ENCODE measurements around the gene EDEM3.
"Not testable (repeated sequence)": the region's sequence is repeated elsewhere in the genome, so short reads cannot be mapped to it uniquely, and the experiment has no call there.

Gene EDEM3

DNA sequence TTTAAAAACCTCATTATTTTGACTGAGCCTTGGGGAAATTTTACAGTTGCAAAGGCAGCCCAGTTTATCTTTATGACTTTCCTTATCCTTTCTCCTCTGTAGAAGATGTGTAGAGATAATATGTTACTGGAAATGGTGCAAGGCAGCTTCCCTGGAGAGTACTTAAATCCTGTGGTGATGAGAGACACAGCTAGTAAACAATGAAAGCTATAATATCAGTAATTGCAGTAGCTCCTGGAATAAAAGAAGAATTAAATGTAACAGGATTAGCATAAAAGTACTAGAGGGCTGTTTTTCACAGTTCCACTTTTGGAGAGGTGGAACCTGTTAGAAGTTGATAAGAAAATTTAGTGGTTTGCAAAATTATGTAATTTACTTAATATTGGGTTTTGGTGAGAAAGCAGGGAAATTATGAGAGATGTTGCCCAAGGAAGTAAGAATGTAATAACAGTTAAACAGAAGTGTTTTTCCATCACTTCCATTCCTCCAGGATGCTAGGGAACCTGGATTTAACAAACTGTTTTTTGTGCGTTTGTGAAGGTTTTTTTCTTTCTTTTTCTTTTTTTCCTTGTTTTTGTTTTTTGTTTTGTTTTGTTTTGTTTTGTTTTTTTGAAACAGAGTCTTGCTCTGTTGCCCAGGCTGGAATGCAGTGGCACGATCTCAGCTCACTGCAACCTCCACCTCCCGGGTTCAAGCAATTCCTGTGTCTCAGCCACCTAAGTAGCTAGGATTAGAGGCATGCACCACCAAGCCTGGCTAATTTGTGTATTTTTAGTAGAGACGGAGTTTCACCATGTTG, 15.7 kb upstream of the EDEM3 start:
- DNase-seq (ENCODE audit: low spot score) = no peak

DNA sequence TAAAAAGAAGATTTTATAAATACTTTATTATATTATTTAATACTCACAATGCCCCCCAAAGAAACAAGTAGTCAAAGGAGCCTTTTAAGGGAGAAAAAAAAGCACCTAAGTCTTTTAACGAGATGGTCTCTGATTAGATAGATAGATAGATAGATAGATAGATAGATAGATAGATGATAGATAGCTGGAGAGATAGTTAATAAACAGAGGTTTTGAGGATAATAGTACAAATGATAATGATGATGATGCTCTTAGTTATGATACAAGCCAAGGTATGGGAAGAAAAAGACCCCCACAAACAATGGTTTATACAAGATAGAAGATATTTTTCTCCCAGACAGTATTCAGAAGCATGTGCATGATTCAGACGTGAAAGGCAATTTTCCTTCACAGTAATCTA, 14.6 kb upstream of the EDEM3 start:
- no peak for DNase-seq (ENCODE audit: low spot score)

DNA sequence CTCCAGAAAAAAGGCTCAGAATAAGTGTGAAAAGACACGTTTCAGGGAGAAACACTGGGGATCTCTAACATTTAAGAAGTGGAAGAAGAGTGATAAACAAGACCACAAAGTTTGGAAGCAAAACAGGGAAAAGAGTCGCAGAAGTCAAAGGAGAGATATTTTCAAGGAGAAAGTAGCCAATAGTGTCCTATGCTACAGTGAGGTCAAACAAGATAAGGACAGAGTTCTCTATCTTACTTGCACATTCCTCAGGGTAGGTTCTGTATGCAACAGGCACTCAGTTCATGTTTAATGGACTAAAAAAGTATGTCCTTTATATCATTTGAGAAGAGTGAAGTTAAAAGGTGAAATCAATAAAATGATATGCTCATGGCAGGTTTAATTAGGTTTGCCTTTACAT, 13.8 kb upstream of the EDEM3 start:
- DNase-seq (ENCODE audit: low spot score) = no peak

DNA sequence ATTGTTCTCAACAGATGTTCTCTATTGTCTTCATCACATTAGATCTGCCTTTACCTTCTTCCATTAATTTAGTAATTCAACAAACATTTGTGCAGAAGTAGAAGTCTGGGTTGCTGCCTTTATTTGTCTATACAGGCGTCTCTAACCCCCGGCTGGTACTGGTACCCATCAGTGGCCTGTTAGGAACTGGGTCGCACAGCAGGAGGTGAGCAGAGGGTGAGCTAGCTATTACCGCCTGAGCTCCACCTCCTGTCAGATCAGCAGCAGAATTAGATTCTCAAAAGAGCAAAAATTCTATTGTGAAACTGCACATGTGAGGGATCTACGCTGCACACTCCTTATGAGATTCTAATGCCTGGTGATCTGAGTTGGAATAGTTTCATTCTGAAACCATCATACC, 12.9 kb upstream of the EDEM3 start:
- DNase-seq (ENCODE audit: low spot score) = no peak

DNA sequence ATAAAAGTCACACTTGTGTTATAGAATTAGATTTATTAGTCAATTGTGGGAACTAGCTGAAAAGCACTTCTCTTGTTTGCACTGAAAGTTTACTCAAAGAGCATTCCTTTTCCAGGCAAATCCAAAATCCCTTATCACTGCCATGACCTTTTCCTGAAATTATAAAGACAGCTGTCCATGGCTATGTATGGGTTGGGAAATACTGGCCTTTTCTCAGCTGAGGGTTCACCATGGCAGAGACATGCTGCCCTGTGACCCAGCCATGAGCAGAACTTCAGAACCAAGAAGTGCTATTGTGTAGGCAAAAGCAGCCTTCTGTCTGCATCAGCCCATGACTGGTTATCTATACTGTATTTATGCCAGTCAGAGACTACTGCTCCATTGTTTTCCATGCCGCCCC, 9.8 kb upstream of the EDEM3 start:
- DNase-seq (ENCODE audit: low spot score) = no peak

DNA sequence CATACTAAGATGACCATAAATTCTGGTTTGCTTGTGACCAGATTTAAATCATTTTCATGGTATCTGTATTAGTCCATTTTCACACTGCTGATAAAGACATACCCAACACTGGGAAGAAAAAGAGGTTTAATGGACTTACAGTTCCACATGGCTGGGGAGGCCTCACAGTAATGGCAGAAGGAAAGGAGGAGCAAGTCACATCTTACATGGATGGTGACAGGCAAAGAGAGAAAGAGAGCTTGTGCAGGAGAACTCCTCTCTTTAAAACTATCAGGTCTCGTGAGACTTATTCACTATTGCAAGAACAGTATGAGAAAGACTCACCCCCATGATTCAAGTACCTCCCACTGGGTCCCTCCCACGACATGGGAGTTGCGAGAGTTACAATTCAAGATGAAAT, 8.9 kb upstream of the EDEM3 start:
- not testable (repeated sequence) for DNase-seq (ENCODE audit: low spot score)

DNA sequence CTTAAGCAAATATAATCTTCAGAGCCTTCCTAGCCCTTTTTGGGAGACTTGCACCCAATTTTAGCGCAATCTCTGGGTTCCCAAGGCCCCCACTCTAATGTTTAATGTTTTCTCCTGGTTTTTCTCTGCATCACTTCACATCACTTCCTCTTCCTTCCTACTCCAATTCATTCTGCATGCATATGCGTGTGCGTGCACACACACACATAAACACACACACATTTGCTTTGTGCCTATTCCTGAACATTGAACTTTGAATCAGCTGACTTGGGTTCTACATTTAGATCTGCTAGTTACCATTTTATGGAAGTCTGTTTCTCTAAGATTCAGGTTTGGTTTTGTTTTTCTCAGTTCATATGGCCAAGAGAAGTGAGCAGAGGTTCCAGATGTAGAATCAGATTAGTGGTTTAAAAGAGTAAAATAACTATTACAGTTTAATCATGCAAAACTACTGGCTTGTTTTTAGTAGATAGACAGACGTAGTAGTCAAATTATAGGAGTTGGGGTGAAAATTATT, 7.4 kb upstream of the EDEM3 start:
- DNase-seq (ENCODE audit: low spot score) = no peak

DNA sequence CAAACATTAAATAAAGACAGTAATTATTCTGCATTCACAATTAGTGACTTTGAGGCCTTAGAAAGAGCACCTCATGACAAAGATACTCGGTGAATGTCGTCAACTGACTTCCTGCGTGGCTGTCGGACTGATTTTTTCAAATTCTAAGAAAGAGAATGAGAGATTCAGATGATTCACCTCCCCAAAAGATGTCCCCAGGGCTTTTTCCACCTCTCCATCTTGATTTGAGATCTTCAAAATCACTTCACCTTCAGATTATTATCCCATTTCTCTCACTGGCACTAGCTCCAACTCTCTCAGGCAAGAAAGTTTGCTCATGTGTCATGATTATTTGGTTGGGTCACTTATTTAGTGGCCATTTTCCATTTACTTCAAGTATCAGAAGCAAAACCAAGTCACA, 5.0 kb upstream of the EDEM3 start:
- DNase-seq (ENCODE audit: low spot score) = no peak

DNA sequence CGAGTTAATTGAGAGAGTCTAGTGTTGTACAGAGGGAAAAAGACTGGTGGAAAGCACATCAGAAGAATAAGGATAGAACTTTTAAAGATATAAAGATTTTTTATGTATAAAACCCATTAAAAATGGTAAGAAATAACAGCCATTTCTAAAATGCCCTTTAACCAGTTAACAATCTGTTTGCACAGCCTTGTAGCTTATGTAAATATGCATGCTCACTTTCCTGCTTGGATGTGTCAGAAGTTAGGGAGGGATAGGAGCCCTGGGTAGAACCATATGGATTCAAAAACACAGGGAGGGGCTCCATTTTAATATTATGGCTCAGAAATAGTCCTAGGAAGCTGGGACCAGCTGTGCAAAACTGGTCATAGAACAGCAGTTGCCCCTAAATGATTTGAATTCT, 4.5 kb upstream of the EDEM3 start:
- DNase-seq (ENCODE audit: low spot score) = no peak

DNA sequence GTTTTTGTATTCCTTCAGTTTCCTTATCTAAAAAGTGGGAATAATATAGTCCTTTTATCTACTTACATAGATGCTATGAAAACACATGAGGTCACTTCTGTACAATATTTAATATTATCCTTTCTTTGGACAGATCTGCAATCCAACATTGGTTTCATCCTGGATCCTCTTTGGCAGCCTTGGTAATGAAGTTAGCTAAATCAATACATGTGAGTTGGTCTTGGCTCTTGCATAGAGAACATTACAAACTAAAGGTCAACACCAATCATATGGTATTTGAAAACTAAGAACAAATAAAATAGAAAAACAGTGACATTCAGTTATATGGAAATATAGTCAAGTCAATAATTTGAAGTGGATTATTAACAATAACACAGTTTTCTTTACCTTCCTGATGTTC, 3.2 kb upstream of the EDEM3 start:
- DNase-seq (ENCODE audit: low spot score) = no peak

DNA sequence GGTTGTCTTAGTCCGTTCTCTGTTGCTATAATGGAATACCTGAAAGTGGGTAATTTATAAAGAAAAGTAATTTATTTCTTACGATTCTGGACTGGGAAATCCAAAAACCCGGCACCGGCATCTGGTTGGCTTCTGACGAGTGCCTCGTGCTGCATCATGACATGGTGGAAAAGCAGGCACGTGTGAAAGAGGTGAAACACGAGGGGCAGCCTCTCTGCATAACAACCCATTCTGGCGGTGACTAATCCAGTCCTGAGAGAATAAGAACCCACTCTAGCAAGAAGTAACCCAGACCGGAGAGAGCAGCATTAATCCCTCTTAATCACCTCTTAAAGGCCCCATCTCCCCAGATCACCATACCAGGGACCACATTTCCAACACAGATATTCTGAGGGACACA, 2.7 kb upstream of the EDEM3 start:
- DNase-seq (ENCODE audit: low spot score) = no peak

DNA sequence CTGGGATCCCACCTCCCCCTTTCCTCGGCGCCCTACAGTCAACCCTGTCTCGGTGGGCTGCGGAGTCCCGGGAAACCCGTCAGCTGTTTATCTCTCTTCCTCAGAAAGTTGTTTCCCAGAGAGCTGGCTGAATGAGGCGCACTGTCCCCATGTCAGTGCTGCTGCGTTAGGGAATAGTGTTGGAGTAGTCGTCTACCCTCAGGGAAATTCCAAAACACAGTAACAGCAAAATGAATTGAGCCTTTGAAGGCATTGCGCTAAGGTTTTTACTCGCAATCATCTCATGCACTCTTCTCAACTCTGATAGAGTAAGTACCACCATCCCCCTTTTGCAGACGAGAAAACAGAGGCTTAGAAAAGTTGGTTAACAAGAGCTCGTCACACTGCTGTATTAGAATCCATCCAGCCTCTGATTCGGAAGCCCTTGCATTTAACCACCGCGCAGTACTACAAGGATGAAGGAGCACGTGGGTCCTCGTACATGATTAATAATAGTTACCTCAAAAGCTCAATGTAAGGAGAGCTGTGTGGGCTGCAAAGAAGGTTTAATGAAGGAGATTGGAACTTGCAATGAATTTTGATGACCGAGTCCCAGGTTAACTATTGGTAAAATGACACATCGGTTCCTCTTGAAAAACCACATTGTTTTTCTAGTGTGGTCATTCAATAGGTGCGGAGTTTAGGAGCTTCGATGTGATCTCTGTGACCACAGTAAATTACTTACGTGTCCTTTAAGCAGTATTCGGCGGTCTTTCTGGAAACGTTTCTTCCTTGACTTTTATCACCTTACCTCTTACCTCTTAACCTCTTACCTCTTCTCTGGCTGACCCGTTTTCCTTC, 788 bp upstream of the EDEM3 start:
- no peak for DNase-seq (ENCODE audit: low spot score)

DNA sequence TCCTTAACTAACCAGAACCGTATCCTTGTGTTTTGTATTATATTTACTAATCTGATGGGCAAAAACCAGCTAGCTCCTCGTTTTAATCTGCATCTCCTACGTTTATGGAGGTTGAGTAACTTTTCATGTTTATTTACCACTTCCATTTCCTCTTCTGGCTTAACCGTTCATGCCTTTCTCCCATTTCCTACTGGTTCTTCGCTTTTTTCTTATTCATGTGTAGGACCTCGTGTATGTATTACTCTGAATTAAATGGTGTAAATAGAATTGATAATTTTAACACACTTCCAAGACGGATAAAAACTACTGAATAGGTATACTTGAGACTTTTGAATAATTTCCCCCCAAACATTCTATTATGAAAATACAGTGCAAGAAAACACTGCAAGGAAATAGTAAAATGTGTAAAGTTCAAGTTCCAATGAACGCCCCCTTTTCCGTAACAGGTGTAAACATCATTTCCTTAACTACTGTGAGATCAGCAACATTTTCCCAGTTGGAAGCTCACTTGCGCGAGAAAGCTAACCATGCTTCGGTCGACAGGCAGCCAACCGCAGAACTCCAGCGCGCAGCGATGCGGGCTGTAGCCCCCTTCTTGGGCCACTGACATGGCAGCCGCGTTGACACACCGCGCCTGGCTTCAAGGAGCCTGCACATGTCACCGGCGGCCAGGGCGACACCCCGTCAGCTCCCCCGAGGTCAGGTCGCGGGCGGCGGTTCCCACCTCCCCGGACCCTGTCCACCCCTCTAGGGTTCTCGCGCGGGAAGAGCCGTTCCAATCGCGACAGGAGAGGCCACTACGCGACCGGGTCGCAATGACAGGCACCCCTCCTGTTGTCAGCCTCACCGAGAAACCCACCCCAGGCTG, 816 bp downstream of the EDEM3 start:
- DNase-seq (ENCODE audit: low spot score) = peak; percentile 72

DNA sequence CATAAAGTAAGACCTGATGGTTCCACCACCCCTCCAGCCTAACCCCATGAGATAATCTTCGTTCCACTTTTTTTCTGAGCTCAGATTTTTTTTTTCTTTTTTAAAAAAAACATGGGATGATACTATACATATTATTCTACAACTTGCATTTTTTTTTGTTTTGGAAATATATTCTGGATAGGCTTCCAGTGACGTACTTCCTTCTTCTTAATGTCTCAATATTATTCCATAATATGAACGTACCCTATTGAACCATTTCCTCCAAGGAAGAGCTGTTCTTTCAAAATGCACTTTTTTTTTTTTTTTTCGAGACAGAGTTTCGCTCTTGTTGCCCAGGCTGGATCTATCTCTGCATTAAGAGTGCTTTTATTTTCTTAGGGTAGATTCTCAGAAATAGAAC, 1.5 kb downstream of the EDEM3 start:
- DNase-seq (ENCODE audit: low spot score) = no peak

DNA sequence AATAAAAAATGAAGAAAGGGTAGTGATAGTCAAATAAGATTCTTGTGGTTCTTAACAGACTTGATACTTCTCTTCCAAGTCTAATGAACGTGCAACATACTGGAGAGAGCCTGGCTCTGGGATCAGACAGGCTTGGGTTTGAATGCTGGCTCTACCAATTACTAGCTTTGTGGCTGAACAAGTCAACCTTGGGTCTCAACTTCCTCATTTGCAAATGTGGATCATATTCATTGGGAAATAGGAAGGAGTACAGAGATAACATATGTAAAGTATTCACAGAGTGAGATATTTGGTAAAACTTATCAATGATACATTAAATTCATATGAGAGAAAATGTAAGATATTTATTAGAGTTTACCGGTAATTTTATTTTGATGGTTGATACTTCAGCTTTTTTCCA, 2.0 kb downstream of the EDEM3 start:
- peak; percentile 36 for DNase-seq (ENCODE audit: low spot score)

DNA sequence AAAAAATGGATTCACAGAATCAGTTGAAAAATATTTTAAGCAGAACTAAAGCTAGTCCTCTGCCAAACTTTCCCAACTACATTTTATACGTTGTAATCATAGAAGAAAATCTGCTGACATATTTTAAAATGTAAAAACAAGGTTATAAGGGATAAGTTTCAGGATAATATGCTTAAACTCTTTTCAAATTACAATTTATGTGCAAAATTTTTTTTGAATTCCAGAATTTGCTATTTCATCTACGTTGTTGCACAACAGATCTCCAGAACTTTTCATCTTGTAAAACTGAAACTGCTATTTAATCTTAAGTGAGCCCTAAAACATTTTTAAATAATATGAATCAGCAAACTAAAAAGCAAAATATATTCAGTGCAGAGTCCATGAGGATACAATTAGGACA, 5.9 kb downstream of the EDEM3 start:
- no peak for DNase-seq (ENCODE audit: low spot score)

DNA sequence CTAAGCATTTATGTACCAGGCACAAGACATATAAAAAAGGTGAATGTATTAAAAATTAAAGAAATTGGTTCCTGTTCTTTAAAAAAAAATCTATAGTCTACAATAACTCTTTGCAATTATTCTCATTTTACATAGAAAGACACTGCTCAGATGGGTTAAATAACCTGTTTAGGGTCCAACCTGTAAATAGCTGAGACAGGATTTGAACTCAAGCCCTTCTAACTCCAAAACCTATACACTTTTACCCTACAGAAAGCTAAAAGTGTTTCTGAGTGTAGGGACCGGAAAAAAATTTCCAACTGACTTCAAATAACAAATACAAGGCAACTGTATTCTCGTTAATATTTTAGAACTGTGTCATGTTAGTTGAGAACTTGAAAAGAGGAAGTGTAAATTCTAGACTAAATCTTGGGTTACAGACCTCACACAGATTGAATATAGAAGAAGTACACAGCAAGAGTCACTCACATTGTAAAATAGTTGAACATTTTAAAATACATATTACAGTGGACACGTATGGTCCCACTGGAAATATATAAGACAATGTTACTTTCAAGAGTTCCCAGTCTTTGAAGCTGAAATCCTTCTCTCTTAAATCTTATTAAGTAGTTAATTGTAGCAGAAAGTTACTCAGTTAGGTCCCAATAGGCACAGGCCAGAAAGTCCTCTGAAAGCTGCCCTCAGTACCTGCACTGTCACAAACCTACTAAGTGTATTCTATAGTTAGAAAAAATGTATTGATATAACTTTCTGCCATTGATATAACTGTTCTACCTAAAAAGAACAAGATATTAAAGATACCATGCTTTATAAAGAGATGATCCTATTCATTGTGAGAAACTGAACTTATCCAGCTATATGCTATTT, 7.3 kb downstream of the EDEM3 start:
- DNase-seq (ENCODE audit: low spot score) = peak; percentile 47

DNA sequence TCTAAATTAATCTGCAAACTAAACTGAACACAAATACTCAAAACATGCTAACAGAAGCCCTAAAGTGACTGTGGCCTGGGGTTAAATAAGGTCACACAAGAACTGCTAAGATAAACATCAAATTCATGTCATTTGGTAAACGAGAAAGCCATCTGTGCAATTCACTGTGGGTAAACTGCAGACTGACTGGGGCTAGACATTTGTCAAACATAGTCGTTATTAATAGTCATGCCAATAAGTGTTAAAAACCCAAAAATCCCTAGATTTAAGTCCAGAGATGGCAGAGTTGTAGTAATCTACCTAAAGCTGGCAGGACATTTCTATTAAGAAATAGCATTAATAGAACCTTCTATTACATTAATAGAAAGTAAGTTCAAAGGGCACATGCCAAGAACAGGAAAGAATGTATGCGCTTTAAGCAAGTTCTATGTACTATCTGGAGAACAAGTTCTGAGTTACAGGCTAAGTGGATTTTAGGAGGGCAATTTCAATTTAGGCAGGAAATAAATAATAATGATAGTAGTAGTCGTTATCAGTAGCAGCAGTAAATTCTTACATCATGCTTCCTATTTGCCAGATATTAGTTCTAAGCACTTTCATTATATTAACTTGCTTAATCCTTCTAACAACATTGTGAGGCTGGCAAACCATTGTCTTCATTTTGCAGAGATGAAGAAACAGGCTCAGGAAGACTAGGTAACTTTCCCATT, 8.6 kb downstream of the EDEM3 start:
- no peak for DNase-seq (ENCODE audit: low spot score)

DNA sequence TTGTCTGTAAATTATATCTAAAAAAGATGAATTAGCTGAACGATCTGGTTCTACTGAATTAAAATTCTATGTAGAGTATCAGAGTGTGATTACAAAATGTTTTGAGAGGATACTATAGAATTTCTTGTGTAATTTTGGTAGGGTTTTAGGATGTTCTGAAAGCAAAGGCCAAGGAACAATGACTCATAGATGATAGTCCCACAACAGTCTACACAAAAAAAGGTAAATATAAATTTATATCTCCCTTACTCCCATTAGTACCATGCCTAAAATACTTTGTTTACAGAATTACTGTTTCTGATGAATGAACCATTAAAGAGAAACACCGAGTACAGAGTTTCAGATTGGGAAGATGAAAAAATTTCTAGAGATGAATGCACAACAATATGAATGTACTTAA, 9.5 kb downstream of the EDEM3 start:
- DNase-seq (ENCODE audit: low spot score) = no peak

DNA sequence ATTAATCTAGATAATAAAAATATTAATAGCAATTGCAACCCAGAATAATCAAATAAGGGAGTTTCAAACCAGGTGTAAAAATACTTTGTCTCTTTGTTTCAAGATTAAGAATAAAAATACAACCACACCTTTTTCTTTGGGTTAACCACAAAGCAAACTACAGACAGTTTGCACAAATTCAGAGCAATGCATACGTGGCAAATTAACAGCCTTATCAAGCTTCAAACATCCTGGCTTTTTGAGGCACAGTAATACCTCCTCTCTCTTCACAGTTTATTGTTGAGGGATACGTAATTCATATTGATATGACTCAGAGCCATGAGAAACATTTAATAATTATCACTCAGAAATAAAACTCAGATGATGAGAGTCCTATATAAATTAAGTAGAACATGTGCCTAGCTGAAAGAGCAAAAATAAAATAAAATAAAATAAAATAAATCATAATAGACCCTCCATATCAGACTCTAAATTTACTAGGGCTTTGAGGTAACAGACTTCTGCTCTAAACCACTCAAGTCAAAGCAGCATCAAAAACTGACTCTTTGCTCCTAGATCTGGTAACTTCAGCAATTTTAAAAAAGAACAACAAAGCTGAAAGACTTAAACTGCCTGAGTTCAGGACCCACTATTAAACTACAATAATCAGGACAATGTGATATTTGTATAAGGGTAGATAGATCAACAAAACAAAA, 11.4 kb downstream of the EDEM3 start:
- no peak for DNase-seq (ENCODE audit: low spot score)

Data from NAMALWA (cell line).